GM19438 (cell line): Measurements from ENCODE around the gene VCX2.
"Not testable (repeated sequence)": the region's sequence is repeated elsewhere in the genome, so short reads cannot be mapped to it uniquely, and the experiment has no call there.

ENCODE experiments used
- ATAC-seq: cut with Tn5 transposase; IDR thresholded peaks from one replicate; pipeline ENCODE4 v1.9.1; 2021; ENCODE audit warnings: low read depth; ENCODE audit not compliant: unreplicated experiment

Gene VCX2

GRCh38 chrX:8171169-8171568 lies at the start of gene VCX2:
Gene VCX2 (minus strand): TSS chrX:8171267. CDS start chrX:8170643, 624 bp downstream.
- not testable (repeated sequence) for ATAC-seq

GRCh38 chrX:8204943-8205342 lies 33.9 kb upstream of the VCX2 start:
- no peak for ATAC-seq

DNA sequence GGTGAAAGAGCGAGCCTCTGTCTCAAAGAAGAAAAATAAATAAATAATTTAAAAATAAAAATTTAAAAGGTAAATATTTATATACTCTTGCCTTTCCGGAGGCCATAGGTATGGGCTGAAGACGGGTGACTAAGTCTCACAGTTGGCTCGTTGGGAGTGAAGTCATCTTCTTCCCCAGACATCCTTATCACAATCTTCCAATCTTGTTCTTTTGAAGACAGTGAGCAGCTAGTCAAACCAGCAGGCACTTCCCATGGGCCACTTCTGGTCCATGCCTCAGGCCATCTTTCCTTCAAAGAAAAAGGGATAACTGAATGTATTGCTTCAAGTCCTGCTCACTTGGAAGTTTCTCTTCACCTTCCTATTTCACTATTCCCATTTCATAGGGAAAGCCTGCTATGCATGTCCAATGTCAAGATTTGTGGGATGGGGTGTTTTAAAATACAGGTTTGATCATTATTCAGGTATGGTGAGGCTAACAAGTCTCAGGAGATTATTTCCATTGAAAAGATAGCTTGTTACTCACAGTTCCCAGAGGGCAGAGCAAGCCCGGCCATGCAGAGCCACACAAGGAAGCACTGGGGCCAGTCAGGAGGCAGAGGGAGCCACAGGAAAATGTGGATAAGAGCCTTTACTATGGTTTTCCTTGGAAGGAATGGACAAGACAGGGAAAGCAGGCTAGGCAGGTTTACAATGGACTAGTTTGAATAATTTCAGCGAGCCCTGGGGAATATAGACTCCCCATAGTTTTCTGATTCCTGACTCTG lies 33.3 kb upstream of the VCX2 start:
- no peak for ATAC-seq

DNA sequence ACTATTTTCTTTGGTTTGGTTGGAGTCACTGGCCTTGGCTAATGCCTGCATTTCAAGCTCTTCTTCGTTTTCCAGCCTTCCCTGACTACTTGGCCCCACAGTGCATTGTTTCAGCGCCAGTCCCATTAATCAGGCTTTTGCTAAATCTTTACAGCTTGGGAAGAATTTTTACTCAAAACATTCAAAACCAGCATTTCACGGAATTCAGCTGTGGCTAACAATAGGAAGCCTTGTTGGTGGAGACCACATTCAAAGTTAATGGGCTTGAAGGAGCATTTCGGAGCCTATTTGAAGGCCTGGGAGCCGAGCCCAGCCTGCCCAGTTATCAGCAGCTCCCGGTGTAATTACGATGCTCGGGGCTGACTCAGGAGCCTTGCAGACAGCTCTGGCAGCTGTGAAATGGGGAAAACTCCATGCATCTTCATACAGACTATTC lies 30.8 kb upstream of the VCX2 start:
- ATAC-seq: no peak

- ATAC-seq: no peak
These were observed 25.7 kb upstream of the VCX2 start for GRCh38 chrX:8196776-8197175.

- ATAC-seq: no peak
These were observed 23.1 kb upstream of the VCX2 start for GRCh38 chrX:8194216-8194615.

GRCh38 chrX:8192276-8192675 lies 21.2 kb upstream of the VCX2 start:
- ATAC-seq: no peak

- ATAC-seq: no peak
These were observed 20.0 kb upstream of the VCX2 start for GRCh38 chrX:8191022-8191421.

DNA sequence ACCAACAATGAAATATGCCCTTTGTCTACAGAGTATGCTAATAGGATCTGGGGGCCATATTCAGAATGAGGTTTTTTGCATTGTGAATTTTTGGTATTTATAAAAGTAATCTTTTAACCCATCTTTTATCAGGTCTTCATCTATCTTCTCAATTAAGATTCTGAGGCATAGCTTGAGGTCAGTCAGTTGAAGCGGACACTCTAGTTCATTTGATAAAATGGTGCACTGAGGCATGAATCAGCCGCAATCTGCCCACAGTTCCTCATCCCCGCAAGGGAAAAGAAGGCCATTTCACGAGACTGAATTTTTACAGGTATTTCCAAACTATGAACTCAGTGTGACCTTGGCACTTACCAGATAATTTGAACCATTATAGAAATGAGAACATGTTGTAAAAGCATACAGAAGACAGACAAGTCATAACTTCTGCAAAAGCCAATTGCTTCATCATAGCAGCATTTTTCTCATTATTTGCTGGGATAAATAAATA lies 19.3 kb upstream of the VCX2 start:
- ATAC-seq: no peak

DNA sequence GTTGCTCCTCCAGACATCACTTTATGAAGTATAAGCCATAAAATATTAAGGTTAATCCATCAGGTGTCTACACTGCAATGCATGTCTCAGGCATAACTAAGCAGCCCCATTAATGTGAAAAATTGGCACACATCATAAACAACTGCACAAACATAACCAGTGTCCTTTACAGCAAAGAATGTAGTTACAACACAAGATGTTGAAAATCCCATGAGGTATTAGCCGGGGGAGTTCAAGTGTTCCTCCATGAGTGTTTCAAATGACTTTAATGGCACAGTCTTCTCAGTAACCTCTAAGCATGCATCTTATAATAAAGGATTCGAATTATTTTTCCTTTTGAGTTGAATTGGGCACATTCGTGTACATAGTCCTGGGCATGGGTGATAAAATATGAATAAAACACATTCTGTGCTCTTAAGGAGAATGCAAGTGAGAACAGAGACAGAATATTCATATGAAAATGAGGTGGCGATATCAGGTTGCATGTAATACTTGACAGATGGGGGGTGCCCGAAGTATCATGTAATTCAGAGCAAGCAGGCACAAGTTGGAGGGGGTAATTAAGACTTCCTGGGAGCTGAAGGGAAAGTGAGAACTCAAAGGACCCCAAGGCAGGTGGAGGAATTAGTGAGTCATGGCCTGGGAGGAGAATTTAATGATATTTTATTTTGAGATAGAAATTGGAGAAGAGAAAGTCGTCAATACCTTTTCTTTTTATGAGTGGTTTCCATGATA lies 18.2 kb upstream of the VCX2 start:
- no peak for ATAC-seq

DNA sequence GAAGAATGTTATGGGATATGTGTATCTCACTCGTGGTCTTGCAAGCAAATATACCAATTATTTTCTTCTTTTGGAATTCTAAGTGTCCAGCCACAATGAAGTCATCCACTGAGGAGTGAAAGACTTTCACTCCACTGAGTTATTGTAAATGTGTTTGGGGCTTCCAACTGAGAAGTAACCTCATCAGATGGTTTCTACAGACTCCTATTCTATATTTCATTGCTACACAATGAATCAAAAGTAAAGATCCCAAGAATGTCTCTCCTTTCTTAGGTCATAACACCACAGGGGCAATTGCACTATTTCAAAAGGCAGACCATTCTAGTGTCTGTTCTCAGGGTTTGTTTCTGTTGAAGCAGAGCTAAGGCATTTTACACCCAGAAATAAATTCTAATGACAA lies 12.3 kb upstream of the VCX2 start:
- ATAC-seq: no peak

- ATAC-seq: no peak
These were observed 8.6 kb upstream of the VCX2 start for GRCh38 chrX:8179656-8180055.

DNA sequence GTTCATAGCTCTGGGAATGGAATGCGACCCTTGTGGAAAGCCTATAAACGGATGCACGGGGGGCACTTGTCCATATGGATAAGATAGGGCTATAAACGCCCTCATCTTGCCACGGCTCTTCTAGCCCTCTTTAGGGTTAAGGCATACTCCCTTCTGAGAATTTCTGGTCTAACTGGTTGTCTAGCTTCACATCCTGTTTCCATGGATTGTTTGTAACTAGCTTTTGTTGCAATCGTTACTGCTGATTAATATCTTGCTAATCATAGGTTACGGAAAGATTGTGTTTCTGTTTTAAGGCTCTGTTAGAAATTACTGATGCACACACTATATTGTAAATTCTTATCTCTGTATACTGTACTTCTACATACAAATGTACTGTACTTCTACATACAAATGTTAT lies 17.1 kb downstream of the VCX2 start:
- ATAC-seq: not testable (repeated sequence)

DNA sequence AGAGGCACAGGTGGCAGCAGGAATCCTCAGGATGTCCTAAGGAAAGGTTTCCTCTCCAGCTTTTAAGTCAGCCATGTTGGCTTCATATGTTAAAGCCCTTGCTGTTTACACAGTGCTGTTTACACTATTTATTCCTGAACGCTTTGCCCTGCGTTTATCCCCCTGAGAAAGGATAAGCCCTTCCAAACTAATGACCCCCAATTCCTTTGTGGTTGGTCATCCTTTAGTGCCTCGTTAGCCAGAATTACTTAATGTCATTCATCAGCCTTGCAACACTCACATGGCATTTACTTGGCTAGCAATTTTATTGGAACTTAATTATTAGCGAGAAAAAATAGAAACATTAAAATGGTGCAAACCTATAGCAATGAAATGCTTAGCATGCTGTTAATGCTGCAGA lies 23.8 kb downstream of the VCX2 start:
- ATAC-seq: no peak

DNA sequence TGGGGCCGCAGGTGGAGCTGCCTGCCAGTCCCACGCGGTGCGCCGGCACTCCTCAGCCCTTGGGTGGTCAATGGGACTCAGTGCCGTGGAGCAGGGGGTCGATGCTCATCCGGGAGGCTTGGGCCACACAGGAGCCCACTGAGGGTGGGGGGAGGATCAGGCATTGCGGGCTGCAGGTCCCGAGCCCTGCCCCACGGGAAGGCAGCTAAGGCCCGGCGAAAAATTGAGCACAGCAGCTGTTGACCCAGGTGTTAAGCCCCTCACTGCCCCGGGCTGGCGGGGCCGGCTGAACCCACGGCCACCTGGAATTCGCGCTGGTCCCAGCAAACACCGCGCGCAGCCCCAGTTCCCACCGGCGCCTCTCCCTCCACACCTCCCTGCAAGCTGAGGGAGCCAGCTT lies 26.1 kb downstream of the VCX2 start:
- ATAC-seq: no peak

GRCh38 chrX:8141896-8142295 lies 29.2 kb downstream of the VCX2 start:
- no peak for ATAC-seq

- ATAC-seq: no peak
These were observed 29.9 kb downstream of the VCX2 start for GRCh38 chrX:8140986-8141744.

DNA sequence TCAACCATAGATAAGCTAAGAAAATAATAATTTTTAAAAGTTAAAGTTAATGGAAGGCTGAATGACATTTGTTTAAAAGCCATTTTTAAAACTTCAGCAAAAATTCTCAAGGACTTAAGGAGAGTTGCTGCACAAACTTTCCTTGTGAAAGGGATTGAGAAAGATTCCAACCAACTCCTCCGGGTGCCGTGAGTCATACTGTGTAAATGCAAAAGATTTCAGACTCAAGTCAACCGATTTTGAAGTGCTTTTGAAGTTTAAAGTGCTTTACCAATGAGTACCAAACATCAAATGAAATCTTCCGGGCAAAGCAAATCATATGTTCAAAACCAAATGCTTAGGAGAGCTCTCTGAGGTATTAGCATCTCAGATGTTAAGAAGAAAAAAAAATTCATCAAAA lies 31.4 kb downstream of the VCX2 start:
- no peak for ATAC-seq

- ATAC-seq: no peak
These were observed 32.8 kb downstream of the VCX2 start for GRCh38 chrX:8138252-8138651.

DNA sequence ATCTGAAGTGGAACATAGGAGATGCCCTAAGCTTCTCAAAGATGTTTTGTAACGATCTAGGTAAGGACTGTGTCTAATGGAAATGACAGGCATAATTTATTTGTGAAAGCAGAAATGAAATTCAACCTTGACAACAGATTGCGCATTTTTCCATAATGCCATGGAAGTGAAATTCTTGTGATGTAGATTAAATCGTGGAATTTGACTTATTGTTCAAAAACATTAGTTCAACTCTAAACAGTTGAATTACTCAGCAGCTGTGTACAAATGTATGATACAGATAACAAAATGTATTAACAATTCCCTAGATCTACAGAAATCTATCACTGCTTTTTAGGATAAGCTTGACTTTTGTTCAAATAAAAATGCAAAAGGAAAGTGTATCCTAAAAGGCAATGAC lies 44.4 kb downstream of the VCX2 start:
- ATAC-seq: no peak

DNA sequence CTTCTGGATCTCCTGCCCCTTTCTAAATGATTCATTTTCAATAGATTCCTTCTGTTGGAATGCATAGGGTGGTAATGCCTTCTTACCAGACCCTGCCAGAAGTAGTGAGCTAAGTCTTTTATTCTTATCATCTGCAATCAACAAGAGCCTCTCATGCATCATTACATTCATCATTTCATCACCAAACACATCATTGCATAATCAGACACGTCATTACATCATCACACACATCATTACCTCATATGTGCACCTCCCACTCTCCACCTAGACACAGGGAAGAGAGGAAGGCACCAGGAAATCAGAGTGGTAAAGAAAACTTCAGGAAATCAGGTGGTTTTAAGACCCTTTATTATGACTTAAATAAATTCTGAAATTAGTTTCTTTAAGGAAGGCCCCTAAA lies 45.0 kb downstream of the VCX2 start:
- ATAC-seq: no peak
